ENCODE data around the gene C5orf63. TPM values are rescaled to one million over a fixed set of nuclear protein-coding genes. Genes with fewer than 3 reads are reported as not detected.

The C5orf63 gene
- total and polyA plus RNA-seq, 2 of the 13 experiments (the other 11 are each of a cell fraction or from before 2014, with no cell fraction given): 7.9 to 8.8 TPM

DNA sequence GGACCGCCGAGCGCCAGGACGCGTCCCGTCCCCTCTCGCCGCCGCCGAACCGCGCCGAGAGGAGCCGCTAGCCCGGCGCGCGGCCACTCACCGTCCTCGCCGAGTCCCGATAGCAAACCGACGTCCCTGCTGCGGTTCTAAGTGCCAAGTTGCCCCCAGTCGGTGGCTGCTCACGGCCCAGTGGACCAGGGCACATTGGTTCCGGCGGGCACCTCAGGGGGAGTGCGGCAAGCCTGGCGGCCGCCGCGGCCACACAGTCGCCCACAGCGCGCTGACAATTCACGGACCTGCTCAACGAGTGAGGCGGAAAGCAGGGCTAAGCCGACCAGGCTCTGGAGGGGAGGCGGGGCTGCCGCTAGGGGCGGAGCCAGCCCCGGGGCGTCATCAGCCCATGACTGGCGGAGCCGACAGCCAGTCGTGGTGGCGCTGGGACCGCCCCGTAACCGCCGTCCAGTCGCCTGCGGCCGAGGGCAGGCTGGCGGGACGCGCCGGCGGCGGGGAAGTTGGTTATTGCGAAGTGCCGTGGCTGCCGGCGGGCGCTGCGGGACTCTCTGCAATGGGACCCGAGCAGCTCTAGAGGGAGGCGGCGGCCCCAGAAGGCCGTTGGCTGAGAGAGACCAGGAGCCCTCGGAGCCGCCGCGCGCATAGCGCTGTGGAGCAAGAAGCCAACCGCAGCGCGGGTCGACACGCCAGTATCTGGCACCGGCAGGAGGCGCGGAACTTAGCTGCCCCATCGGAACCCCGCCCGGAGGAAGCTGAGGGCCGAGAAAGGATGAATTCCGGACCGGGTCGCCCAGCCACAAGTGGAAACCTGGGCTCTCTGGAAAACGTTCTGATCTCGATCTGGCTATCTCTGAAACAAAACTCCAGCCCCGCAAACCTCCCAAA, 42.8 kb downstream of the C5orf63 start, which contains the start of gene MARCHF3 (continued):
- TF ChIP-seq, protein P1, sequence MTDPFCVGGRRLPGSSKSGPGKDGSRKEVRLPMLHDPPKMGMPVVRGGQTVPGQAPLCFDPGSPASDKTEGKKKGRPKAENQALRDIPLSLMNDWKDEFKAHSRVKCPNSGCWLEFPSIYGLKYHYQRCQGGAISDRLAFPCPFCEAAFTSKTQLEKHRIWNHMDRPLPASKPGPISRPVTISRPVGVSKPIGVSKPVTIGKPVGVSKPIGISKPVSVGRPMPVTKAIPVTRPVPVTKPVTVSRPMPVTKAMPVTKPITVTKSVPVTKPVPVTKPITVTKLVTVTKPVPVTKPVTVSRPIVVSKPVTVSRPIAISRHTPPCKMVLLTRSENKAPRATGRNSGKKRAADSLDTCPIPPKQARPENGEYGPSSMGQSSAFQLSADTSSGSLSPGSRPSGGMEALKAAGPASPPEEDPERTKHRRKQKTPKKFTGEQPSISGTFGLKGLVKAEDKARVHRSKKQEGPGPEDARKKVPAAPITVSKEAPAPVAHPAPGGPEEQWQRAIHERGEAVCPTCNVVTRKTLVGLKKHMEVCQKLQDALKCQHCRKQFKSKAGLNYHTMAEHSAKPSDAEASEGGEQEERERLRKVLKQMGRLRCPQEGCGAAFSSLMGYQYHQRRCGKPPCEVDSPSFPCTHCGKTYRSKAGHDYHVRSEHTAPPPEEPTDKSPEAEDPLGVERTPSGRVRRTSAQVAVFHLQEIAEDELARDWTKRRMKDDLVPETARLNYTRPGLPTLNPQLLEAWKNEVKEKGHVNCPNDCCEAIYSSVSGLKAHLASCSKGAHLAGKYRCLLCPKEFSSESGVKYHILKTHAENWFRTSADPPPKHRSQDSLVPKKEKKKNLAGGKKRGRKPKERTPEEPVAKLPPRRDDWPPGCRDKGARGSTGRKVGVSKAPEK (CRISPR knock-in tag; IDR thresholded peaks at IDR 0.05; ENCODE audit: borderline replicate concordance): no peak
- no peak for TF ChIP-seq ZNF383 (CRISPR knock-in tag; IDR thresholded peaks at IDR 0.05; ENCODE audit: borderline replicate concordance)
- no peak for TF ChIP-seq HNRNPH1 (optimal IDR thresholded peaks at IDR 0.05; ENCODE audit: low read depth, low read length)
- no peak for TF ChIP-seq ZNF296 (CRISPR knock-in tag; conservative IDR thresholded peaks at IDR 0.05)
- no peak for TF ChIP-seq ZC3H4 (CRISPR knock-in tag; IDR thresholded peaks at IDR 0.05; ENCODE audit: borderline replicate concordance)
- no peak for TF ChIP-seq ZNF891 (CRISPR knock-in tag; IDR thresholded peaks at IDR 0.05)
- TF ChIP-seq ZNF121 (CRISPR knock-in tag; IDR thresholded peaks at IDR 0.05): no peak; the same call in 1 of the 2 replicates
- no peak for TF ChIP-seq HCFC1 (IDR thresholded peaks at IDR 0.05; ENCODE audit: low read depth, low read length)
- TF ChIP-seq, protein P2, sequence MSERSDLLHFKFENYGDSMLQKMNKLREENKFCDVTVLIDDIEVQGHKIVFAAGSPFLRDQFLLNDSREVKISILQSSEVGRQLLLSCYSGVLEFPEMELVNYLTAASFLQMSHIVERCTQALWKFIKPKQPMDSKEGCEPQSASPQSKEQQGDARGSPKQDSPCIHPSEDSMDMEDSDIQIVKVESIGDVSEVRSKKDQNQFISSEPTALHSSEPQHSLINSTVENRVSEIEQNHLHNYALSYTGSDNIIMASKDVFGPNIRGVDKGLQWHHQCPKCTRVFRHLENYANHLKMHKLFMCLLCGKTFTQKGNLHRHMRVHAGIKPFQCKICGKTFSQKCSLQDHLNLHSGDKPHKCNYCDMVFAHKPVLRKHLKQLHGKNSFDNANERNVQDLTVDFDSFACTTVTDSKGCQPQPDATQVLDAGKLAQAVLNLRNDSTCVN (CRISPR knock-in tag; IDR thresholded peaks at IDR 0.05; ENCODE audit: borderline replicate concordance): 0 out of 2 replicates have a peak, but pooled peaks have one; percentile 50
- peak; percentile 7; the same call in 1 of the 2 replicates for TF ChIP-seq ZNF44 (CRISPR knock-in tag; IDR thresholded peaks at IDR 0.05)
- TF ChIP-seq, protein P3, sequence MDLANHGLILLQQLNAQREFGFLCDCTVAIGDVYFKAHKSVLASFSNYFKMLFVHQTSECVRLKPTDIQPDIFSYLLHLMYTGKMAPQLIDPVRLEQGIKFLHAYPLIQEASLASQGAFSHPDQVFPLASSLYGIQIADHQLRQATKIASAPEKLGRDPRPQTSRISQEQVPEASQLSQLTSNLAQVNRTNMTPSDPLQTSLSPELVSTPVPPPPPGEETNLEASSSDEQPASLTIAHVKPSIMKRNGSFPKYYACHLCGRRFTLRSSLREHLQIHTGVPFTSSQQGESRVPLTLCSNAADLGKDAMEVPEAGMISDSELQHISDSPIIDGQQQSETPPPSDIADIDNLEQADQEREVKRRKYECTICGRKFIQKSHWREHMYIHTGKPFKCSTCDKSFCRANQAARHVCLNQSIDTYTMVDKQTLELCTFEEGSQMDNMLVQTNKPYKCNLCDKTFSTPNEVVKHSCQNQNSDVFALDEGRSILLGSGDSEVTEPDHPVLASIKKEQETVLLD (CRISPR knock-in tag; IDR thresholded peaks at IDR 0.05; ENCODE audit: low read depth): peak; percentile 32; the same call in 1 of the 2 replicates
- TF ChIP-seq JDP2 (CRISPR knock-in tag; IDR thresholded peaks at IDR 0.05; ENCODE audit: borderline replicate concordance): no peak
- TF ChIP-seq KLF6 (CRISPR knock-in tag; IDR thresholded peaks at IDR 0.05): peak; percentile 46; the same call in 1 of the 2 replicates
- TF ChIP-seq YEATS4 (CRISPR knock-in tag; IDR thresholded peaks at IDR 0.05; ENCODE audit: borderline replicate concordance): no peak
- no peak for TF ChIP-seq RARG (CRISPR knock-in tag; IDR thresholded peaks at IDR 0.05; ENCODE audit: low read depth)
- TF ChIP-seq, protein P4, sequence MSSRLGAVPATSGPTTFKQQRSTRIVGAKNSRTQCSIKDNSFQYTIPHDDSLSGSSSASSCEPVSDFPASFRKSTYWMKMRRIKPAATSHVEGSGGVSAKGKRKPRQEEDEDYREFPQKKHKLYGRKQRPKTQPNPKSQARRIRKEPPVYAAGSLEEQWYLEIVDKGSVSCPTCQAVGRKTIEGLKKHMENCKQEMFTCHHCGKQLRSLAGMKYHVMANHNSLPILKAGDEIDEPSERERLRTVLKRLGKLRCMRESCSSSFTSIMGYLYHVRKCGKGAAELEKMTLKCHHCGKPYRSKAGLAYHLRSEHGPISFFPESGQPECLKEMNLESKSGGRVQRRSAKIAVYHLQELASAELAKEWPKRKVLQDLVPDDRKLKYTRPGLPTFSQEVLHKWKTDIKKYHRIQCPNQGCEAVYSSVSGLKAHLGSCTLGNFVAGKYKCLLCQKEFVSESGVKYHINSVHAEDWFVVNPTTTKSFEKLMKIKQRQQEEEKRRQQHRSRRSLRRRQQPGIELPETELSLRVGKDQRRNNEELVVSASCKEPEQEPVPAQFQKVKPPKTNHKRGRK (CRISPR knock-in tag; IDR thresholded peaks at IDR 0.05): no peak
- TF ChIP-seq, protein P5, sequence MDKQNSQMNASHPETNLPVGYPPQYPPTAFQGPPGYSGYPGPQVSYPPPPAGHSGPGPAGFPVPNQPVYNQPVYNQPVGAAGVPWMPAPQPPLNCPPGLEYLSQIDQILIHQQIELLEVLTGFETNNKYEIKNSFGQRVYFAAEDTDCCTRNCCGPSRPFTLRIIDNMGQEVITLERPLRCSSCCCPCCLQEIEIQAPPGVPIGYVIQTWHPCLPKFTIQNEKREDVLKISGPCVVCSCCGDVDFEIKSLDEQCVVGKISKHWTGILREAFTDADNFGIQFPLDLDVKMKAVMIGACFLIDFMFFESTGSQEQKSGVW (CRISPR knock-in tag; IDR thresholded peaks at IDR 0.05; ENCODE audit: borderline replicate concordance): 0 out of 2 replicates have a peak, but pooled peaks have one; percentile 1
- no peak for TF ChIP-seq SIN3A (IDR thresholded peaks at IDR 0.05; ENCODE audit: borderline replicate concordance, low read depth, low read length)
- TF ChIP-seq KMT2B (CRISPR knock-in tag; IDR thresholded peaks at IDR 0.05): peak; percentile 80
- TF ChIP-seq CBFB (CRISPR knock-in tag; IDR thresholded peaks at IDR 0.05): no peak
- TF ChIP-seq GZF1 (CRISPR knock-in tag; IDR thresholded peaks at IDR 0.05): peak; percentile 17; the same call in 1 of the 2 replicates
